A673 (cell line): ENCODE results near the gene USP20. TPM values are rescaled to one million over a fixed set of nuclear protein-coding genes. Genes with fewer than 3 reads are reported as not detected.

Source experiments
- BruUV-seq: library from RNA; stranded (reverse); fragments of 400-500 nt; replicated peaks from 2 replicates; lab custom pipeline; 2021; lab: Mats Ljungman, UMichigan
- CTCF ChIA-PET: fragments of 300-600 bp; sonication (Branson Sonifier 250); formaldehyde crosslinking; loops from one replicate; lab custom pipeline; 2022; ENCODE audit warnings: antibody characterized with exemption; lab: Charles Lee
- POLR2A ChIA-PET: fragments of 300-600 bp; sonication (Branson Sonifier 250); formaldehyde crosslinking; loops from one replicate; lab custom pipeline; 2022; ENCODE audit warnings: antibody characterized with exemption; ENCODE audit not compliant: low non-redundant PET; lab: Charles Lee
- DNase-seq: peaks from one replicate; pipeline ENCODE4 v3.0.0-alpha.2; 2015; ENCODE audit warnings: low spot score
- H3K27ac ChIP-seq: fragments of 200-600 bp; sonication (generic); 2 replicates; pipeline ENCODE4 v1.5.1; 2016; ENCODE audit warnings: mixed run types, low read depth, mild to moderate bottlenecking, mixed read lengths, antibody characterized with exemption, low read length; ENCODE audit not compliant: poor library complexity, severe bottlenecking
- H3K27me3 ChIP-seq: fragments of 200-600 bp; sonication (generic); replicated peaks from 2 replicates; pipeline ENCODE4 v1.6.1; 2017; ENCODE audit warnings: mixed run types, low read depth, mild to moderate bottlenecking, mixed read lengths, antibody characterized with exemption, low read length; ENCODE audit not compliant: insufficient read depth, poor library complexity
- H3K36me3 ChIP-seq: fragments of 200-600 bp; sonication (generic); 2 replicates; pipeline ENCODE4 v1.6.1; 2016; ENCODE audit warnings: mixed run types, mild to moderate bottlenecking, mixed read lengths, antibody characterized with exemption, low read length; ENCODE audit not compliant: insufficient read depth, poor library complexity, severe bottlenecking
- H3K4me1 ChIP-seq: fragments of 200-600 bp; sonication (generic); 2 replicates; pipeline ENCODE4 v1.6.1; 2017; ENCODE audit warnings: mixed run types, mild to moderate bottlenecking, mixed read lengths, antibody characterized with exemption, low read length; ENCODE audit not compliant: insufficient read depth, poor library complexity, severe bottlenecking
- H3K4me3 ChIP-seq: fragments of 200-600 bp; sonication (generic); 2 replicates; pipeline ENCODE4 v1.5.1; 2016; ENCODE audit warnings: low read depth, mixed run types, mild to moderate bottlenecking, mixed read lengths, low read length; ENCODE audit not compliant: poor library complexity, severe bottlenecking
- H3K9me3 ChIP-seq: fragments of 200-600 bp; sonication (generic); 2 replicates; pipeline ENCODE4 v1.6.1; 2016; ENCODE audit warnings: mixed run types, low read depth, mild to moderate bottlenecking, mixed read lengths, antibody characterized with exemption, low read length; ENCODE audit not compliant: poor library complexity, severe bottlenecking
- CTCF ChIP-seq: fragments of 300-800, 200-600 bp; sonication (generic); conservative IDR thresholded peaks from 2 replicates; pipeline ENCODE4 v1.5.1; 2017; ENCODE audit warnings: low read depth, mild to moderate bottlenecking, antibody characterized with exemption, low read length, moderate library complexity, mixed read lengths
- EZH2 ChIP-seq: fragments of 200-600 bp; sonication (generic); IDR thresholded peaks from 2 replicates; pipeline ENCODE4 v1.6.1; 2017; ENCODE audit warnings: borderline replicate concordance, low read depth, mild to moderate bottlenecking, mixed read lengths, antibody characterized with exemption, low read length; ENCODE audit not compliant: poor library complexity, severe bottlenecking
- intact Hi-C: fragments of 100-400 bp; cut with micrococcal nuclease; formaldehyde crosslinking; loops from one replicate; pipeline ENCODE4 v1.10.0; 2022; ENCODE audit not compliant: unreplicated experiment
- total RNA-seq: library from RNA; stranded (reverse); gene quantifications from 2 replicates; pipeline ENCODE4 v1.2.3, GENCODE V29; 2021

Gene USP20
- total RNA-seq, 1 experiment from 2014 or later, result 17.1 TPM

GRCh38 chr9:129835860-129836223, 584 bp downstream of the USP20 start:
- CTCF ChIA-PET, result no interaction called here
- Histone ChIP-seq H3K4me3 (peak overlapping the region; percentile 70), H3K4me1 (peaks cover 9% of the 10 kb centered on the region), H3K36me3 (peaks cover 18% of the 10 kb centered on the region), H3K27me3 (no peaks in the 10 kb centered on the region), H3K27ac (peak overlapping the region; percentile 75), H3K9me3 (no peaks in the 10 kb centered on the region)
- DNase-seq, result peak; percentile 39
- BruUV-seq, result TSS peak; percentile 62
- POLR2A ChIA-PET, result no interaction called here
- intact Hi-C loops, result no loop called here
- TF ChIP-seq CTCF (no peak), EZH2 (no peak)

GRCh38 chr9:129836311-129837007, 1.2 kb downstream of the USP20 start:
- no peaks in the 10 kb centered on the region for H3K9me3 ChIP-seq
- no peak for TF ChIP-seq CTCF
- no peak for TF ChIP-seq EZH2
- BruUV-seq, result no TSS peak
- POLR2A ChIA-PET, result no interaction called here
- no peak for DNase-seq
- peaks cover 9% of the 10 kb centered on the region for H3K4me1 ChIP-seq
- peaks cover 12% of the 10 kb centered on the region for H3K36me3 ChIP-seq
- H3K27ac ChIP-seq, result no peak overlapping the region
- no peaks in the 10 kb centered on the region for H3K27me3 ChIP-seq
- H3K4me3 ChIP-seq, result peak overlapping the region; percentile 70
- CTCF ChIA-PET, result no interaction called here
- intact Hi-C loops, result no loop called here

GRCh38 chr9:129838707-129839259, 3.5 kb downstream of the USP20 start:
- H3K9me3 ChIP-seq, result no peaks in the 10 kb centered on the region
- ChIA-PET POLR2A (no interaction called here), CTCF (no interaction called here)
- intact Hi-C loops, result no loop called here
- no peak for DNase-seq
- H3K4me1 ChIP-seq, result peaks cover 9% of the 10 kb centered on the region
- H3K4me3 ChIP-seq, result no peak overlapping the region
- TF ChIP-seq EZH2, result no peak
- no peak for TF ChIP-seq CTCF
- H3K27ac ChIP-seq, result no peak overlapping the region
- H3K27me3 ChIP-seq, result no peaks in the 10 kb centered on the region
- no TSS peak for BruUV-seq
- H3K36me3 ChIP-seq, result no peaks in the 10 kb centered on the region
